ENCODE measurements around the gene PCDHB13.
"Not testable (repeated sequence)": the region's sequence is repeated elsewhere in the genome, so short reads cannot be mapped to it uniquely, and the experiment has no call there.

The PCDHB13 gene

DNA sequence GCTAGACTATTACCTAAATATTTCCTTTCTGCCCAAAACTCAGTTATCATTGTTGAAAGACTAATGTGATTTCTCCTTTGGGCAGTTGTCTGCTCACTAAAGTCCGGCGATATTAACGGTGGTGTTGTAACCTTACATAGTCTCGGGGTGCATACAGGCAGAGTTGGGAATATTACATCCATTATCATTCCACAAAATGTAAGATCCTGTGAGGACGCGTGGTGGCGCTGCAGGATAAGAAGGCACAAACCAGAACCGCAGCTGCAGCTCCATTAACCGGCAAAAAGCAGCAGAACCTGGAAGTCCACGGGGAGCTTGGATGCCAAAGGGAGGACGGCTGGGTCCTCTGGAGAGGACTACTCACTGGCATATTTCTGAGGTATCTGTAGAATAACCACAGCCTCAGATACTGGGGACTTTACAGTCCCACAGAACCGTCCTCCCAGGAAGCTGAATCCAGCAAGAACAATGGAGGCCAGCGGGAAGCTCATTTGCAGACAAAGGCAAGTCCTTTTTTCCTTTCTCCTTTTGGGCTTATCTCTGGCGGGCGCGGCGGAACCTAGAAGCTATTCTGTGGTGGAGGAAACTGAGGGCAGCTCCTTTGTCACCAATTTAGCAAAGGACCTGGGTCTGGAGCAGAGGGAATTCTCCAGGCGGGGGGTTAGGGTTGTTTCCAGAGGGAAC is at the start of gene PCDHB13:
TSS of gene PCDHB13 (plus strand) at position 264 of the 684 bp plus-strand sequence. CDS start at position 469, 205 bp downstream.
- peak in 3 of 14 donors; percentile 6 to 12 (median 7) for DNase-seq

DNA sequence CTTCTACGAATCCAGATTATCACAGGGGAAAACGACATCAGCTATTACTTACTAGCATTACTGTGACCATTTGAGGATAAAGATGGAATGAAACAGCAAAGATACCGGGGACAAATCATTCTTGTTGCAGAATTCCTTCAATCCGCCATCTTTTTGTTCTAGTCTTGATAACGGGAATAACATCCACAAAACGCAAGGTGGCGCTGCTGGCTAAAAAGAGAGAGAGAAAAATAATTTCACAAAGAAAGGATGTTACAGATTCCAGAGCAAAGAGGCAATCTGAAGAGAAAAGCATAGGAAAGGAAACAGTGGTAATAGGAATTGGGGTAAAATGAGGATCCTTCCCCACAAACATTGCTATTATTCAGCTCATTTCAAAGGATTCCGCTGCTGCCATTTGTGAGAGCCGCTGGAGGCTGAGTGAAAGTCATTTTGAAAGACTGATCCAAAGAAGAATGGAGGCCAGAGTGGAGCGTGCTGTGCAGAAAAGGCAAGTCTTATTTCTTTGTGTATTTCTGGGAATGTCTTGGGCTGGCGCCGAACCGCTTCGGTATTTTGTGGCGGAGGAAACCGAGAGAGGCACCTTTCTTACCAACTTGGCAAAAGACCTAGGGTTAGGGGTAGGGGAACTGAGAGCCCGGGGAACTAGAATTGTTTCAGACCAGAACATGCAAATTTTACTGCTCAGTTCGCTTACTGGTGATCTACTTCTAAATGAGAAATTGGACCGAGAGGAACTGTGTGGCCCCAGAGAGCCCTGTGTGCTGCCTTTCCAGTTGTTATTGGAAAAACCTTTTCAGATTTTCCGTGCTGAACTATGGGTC is 41.1 kb upstream of the PCDHB13 start, which contains the start of gene PCDHB7:
TSS of gene PCDHB7 (plus strand) at position 264 of the 824 bp plus-strand sequence. CDS start at position 456, 192 bp downstream.
- no peak for DNase-seq

DNA sequence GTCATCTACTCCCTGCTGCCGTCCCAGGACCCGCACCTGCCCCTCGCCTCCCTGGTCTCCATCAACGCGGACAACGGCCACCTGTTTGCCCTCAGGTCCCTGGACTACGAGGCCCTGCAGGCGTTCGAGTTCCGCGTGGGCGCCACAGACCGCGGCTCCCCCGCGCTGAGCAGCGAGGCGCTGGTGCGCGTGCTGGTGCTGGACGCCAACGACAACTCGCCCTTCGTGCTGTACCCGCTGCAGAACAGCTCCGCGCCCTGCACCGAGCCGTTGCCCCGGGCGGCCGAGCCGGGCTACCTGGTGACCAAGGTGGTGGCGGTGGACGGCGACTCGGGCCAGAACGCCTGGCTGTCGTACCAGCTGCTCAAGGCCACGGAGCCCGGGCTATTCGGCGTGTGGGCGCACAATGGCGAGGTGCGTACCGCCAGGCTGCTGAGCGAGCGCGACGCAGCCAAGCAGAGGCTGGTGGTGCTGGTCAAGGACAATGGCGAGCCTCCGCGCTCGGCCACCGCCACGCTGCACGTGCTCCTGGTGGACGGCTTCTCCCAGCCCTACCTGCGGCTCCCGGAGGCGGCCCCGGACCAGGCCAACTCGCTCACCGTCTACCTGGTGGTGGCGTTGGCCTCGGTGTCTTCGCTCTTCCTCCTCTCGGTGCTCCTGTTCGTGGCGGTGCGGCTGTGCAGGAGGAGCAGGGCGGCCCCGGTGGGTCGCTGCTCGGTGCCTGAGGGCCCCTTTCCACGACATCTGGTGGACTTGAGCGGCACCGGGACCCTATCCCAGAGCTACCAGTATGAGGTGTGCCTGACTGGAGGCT is 39.2 kb upstream of the PCDHB13 start:
- not testable (repeated sequence) for DNase-seq

DNA sequence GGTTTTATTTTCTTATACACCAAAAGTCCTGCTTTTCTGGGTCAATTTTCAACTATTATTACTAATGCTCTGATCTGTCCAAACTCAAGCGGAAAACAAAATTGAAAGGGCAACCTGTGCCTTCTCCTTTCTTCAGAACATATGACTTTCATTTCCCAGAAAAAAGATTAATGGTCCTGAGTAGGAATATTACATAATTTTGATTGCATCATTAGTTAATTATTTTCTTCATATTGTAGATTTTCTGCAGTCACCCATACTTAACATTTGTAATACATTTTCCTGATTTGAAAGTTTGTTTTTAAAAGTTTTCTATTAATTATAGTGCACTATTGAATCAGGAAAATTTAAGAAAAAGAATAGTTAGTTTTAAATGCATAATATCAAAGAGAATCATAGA is 37.8 kb upstream of the PCDHB13 start:
- DNase-seq, result no peak

DNA sequence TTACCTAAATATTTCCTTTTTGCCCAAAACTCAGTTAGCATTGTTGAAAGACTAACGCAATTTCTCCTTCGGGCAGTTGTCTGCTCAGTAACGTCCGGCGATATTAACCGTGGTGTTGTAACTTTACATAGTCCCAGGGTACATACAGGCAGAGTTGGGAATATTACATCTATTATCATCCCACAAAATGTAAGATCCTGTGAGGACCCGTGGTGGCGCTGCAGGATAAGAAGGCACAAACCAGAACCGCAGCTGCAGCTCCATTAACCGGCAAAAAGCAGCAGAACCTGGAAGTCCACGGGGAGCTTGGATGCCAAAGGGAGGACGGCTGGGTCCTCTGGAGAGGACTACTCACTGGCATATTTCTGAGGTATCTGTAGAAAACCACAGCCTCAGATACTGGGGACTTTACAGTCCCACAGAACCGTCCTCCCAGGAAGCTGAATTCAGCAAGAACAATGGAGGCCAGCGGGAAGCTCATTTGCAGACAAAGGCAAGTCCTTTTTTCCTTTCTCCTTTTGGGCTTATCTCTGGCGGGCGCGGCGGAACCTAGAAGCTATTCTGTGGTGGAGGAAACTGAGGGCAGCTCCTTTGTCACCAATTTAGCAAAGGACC is 36.0 kb upstream of the PCDHB13 start, which contains the start of gene PCDHB8:
TSS of gene PCDHB8 (plus strand) at position 214 of the 615 bp plus-strand sequence. CDS start at position 459, 245 bp downstream.
- DNase-seq, result peak in 1 of 14 donors; percentile 9

DNA sequence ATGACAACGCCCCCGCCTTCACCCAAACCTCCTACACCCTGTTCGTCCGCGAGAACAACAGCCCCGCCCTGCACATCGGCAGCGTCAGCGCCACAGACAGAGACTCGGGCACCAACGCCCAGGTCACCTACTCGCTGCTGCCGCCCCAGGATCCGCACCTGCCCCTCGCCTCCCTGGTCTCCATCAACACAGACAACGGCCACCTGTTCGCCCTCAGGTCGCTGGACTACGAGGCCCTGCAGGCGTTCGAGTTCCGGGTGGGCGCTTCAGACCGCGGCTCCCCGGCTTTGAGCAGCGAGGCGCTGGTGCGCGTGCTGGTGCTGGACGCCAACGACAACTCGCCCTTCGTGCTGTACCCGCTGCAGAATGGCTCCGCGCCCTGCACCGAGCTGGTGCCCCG is 34.3 kb upstream of the PCDHB13 start:
- DNase-seq, result not testable (repeated sequence)

DNA sequence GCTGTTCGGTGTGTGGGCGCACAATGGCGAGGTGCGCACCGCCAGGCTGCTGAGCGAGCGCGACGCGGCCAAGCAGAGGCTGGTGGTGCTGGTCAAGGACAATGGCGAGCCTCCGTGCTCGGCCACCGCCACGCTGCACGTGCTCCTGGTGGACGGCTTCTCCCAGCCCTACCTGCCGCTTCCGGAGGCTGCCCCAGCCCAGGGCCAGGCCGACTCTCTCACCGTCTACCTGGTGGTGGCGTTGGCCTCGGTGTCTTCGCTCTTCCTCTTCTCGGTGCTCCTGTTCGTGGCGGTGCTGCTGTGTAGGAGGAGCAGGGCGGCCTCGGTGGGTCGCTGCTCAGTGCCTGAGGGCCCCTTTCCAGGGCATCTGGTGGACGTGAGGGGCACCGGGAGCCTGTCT is 33.8 kb upstream of the PCDHB13 start:
- not testable (repeated sequence) for DNase-seq

DNA sequence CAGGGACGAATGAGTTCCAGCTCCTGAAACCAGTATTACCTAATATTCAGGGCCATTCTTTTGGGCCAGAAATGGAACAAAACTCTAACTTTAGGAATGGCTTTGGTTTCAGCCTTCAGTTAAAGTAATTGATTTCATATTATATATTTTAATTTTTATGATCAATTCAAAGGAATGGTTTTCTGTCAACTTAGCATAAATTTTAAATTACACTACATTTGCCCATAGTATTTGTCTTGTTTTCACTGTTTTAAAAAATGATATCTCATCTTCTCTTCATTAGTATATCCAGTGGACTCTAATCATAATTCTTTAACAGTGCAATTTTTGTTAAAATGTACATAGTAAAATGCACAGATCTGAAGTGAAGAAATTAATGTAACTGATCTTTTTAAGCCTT is 33.4 kb upstream of the PCDHB13 start:
- no peak for DNase-seq

DNA sequence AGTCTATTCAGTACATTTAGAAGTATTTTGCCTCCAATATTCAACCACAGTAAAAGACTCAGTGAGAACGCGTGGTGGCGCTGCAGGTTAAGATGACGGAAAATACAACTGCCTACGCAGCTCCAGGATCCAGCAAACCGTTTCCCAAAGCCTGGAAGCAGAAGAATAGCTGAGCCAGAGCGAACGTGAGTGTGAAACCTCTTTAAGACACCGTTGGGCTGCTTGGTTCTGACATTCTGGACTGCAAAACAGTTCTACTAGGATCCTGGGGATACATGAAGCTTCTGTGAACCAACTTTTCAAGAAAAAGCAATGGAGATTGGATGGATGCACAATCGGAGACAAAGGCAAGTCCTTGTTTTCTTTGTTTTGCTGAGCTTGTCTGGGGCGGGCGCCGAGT is 31.5 kb upstream of the PCDHB13 start, which contains the start of gene PCDHB16:
TSS of gene PCDHB16 (plus strand) at position 140 of the 400 bp plus-strand sequence. CDS start at position 313, 173 bp downstream.
- peak in 4 of 14 donors; percentile 3 to 26 (median 14) for DNase-seq

DNA sequence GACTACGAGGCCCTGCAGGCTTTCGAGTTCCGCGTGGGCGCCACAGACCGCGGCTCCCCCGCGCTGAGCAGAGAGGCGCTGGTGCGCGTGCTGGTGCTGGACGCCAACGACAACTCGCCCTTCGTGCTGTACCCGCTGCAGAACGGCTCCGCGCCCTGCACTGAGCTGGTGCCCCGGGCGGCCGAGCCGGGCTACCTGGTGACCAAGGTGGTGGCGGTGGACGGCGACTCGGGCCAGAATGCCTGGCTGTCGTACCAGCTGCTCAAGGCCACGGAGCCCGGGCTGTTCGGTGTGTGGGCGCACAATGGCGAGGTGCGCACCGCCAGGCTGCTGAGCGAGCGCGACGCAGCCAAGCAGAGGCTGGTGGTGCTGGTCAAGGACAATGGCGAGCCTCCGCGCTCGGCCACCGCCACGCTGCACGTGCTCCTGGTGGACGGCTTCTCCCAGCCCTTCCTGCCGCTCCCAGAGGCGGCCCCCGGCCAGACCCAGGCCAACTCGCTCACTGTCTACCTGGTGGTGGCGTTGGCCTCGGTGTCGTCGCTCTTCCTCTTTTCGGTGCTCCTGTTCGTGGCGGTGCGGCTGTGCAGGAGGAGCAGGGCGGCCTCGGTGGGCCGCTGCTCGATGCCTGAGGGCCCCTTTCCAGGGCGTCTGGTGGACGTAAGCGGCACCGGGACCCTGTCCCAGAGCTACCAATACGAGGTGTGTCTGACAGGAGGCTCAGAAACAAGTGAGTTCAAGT is 29.4 kb upstream of the PCDHB13 start:
- DNase-seq, result not testable (repeated sequence)

DNA sequence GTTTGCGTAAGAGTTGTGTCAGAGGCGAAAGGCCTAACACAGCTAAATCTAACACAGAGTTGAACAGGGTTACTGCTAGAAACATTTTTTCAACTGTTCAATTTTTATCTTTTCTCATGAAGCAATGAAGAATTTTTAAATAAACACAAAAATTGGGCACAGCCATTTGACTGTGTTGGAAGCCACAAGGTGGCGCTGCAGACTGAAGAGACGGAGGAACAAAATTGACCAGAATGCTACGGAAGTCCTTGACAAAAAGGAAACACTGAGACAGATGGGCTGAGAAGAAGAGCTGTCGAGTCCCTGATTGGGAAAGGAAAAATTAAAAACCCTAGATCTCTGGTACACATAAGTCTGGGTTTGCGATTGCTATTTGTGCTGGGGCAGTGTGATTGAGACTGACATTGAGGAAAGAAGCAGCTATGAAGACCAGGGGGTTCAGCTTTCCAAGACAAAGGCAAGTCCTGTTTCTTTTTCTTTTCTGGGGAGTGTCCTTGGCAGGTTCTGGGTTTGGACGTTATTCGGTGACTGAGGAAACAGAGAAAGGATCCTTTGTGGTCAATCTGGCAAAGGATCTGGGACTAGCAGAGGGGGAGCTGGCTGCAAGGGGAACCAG is 26.7 kb upstream of the PCDHB13 start, which contains the start of gene PCDHB9:
TSS of gene PCDHB9 (plus strand) at position 265 of the 616 bp plus-strand sequence. CDS start at position 423, 158 bp downstream.
- peak in 1 of 14 donors; percentile 1 for DNase-seq

DNA sequence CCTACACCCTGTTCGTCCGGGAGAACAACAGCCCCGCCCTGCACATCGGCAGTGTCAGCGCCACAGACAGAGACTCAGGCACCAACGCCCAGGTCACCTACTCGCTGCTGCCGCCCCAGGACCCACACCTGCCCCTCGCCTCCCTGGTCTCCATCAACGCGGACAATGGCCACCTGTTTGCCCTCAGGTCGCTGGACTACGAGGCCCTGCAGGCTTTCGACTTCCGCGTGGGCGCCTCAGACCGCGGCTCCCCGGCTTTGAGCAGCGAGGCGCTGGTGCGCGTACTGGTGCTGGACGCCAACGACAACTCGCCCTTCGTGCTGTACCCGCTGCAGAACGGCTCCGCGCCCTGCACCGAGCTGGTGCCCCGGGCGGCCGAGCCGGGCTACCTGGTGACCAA is 25.0 kb upstream of the PCDHB13 start:
- not testable (repeated sequence) for DNase-seq

DNA sequence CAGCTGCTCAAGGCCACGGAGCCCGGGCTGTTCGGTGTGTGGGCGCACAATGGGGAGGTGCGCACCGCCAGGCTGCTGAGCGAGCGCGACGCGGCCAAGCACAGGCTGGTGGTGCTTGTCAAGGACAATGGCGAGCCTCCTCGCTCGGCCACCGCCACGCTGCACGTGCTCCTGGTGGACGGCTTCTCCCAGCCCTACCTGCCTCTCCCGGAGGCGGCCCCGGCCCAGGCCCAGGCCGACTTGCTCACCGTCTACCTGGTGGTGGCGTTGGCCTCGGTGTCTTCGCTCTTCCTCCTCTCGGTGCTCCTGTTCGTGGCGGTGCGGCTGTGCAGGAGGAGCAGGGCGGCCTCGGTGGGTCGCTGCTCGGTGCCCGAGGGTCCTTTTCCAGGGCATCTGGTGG is 24.6 kb upstream of the PCDHB13 start:
- DNase-seq, result not testable (repeated sequence)

DNA sequence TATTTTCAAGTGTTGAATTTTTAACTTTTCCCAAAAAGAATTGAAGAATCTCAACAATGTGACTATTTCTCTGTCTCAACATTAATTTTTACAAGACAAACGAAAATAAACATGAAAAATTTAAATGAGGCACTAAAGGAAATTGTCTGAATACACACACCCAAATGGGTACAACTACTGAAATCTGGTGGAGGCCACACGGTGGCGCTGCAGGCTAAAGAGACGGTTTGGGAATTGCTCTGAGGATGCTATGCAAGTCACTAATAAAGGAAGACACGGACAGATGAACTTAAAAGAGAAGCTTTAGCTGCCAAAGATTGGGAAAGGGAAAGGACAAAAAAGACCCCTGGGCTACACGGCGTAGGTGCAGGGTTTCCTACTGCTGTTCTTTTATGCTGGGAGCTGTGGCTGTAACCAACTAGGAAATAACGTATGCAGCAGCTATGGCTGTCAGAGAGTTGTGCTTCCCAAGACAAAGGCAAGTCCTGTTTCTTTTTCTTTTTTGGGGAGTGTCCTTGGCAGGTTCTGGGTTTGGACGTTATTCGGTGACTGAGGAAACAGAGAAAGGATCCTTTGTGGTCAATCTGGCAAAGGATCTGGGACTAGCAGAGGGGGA is 21.5 kb upstream of the PCDHB13 start, which contains the start of gene PCDHB10:
TSS of gene PCDHB10 (plus strand) at position 244 of the 616 bp plus-strand sequence. CDS start at position 444, 200 bp downstream.
- peak in 3 of 14 donors; percentile 2 to 21 (median 20) for DNase-seq

DNA sequence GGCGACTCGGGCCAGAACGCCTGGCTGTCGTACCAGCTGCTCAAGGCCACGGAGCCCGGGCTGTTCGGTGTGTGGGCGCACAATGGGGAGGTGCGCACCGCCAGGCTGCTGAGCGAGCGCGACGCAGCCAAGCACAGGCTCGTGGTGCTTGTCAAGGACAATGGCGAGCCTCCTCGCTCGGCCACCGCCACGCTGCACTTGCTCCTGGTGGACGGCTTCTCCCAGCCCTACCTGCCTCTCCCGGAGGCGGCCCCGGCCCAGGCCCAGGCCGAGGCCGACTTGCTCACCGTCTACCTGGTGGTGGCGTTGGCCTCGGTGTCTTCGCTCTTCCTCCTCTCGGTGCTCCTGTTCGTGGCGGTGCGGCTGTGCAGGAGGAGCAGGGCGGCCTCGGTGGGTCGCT is 19.4 kb upstream of the PCDHB13 start:
- not testable (repeated sequence) for DNase-seq

DNA sequence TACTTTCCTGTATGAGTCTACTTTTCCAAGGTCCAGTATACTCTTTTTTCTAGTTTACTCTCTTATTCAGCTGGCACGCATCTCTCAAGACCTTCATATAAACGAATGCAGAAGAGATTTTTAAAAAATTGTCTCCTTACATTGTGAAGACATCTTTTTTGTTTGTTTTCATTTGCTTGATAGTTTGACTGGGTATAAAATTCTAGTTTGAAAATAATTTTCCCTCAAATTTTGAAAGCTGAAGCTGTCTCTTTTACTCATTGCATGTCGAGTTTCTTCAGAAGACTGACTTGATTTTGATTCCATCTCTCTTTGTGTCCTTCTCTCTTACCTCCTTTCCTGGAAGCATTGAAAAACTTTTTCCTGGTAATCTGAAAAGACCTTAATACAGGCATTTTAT is 17.4 kb upstream of the PCDHB13 start:
- DNase-seq, result no peak

DNA sequence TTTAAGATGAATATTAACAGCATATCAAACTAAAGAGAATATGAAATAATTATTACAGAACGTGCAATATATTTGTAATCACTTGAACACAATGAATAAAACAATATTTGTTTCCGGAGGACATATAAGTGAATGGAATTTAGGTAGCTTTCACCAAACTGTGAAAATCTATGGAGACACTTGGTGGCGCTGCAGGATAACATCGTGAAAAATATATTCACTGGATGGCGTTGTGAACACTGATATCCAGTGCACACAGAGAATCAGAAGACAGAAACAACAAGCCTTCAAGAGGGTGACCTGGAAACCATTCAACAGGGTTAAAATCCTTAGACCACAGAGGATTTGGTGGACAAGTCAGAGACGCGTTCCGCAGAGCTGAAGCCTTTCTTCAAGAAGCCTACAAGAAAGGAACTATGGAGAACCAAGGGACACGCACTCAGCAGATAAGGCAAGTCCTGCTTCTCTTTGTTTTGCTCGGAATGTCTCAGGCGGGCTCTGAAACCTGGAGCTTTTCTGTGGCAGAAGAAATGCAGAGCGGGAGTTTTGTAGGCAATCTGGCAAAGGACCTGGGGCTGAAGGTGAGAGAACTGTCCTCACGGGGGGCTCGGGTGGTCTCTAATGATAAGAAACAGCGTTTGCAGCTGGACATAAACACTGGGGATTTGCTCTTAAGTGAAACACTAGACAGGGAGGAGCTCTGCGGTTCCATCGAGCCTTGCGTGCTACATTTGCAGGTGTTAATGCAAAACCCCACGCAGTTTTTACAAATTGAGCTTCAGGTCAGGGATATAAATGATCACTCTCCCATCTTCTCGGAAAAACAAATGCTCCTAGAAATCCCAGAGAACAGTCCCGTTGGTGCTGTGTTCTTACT is 14.1 kb upstream of the PCDHB13 start, which contains the start of gene PCDHB11:
TSS of gene PCDHB11 (plus strand) at position 269 of the 877 bp plus-strand sequence. CDS start at position 417, 148 bp downstream.
- DNase-seq, result peak in 1 of 14 donors; percentile 3

DNA sequence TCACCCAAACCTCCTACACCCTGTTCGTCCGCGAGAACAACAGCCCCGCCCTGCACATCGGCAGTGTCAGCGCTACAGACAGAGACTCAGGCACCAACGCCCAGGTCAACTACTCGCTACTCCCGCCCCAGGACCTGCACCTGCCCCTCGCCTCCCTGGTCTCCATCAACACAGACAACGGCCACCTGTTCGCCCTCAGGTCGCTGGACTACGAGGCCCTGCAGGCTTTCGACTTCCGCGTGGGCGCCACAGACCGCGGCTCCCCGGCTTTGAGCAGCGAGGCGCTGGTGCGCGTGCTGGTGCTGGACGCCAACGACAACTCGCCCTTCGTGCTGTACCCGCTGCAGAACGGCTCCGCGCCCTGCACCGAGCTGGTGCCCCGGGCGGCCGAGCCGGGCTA is 12.6 kb upstream of the PCDHB13 start:
- DNase-seq, result not testable (repeated sequence)

Data from C1 segment of cervical spinal cord (tissue), 14 donors.